GM20431 (cell line): Measurements from ENCODE around the gene USF2.

Source experiments
- in situ Hi-C: fragments of 300-500 bp; cut with MseI, MboI; formaldehyde crosslinking; loops from one replicate; pipeline ENCODE4 v1.15.0; 2020; ENCODE audit warnings: low sequenced_read_pairs; ENCODE audit not compliant: unreplicated experiment

The USF2 gene

DNA sequence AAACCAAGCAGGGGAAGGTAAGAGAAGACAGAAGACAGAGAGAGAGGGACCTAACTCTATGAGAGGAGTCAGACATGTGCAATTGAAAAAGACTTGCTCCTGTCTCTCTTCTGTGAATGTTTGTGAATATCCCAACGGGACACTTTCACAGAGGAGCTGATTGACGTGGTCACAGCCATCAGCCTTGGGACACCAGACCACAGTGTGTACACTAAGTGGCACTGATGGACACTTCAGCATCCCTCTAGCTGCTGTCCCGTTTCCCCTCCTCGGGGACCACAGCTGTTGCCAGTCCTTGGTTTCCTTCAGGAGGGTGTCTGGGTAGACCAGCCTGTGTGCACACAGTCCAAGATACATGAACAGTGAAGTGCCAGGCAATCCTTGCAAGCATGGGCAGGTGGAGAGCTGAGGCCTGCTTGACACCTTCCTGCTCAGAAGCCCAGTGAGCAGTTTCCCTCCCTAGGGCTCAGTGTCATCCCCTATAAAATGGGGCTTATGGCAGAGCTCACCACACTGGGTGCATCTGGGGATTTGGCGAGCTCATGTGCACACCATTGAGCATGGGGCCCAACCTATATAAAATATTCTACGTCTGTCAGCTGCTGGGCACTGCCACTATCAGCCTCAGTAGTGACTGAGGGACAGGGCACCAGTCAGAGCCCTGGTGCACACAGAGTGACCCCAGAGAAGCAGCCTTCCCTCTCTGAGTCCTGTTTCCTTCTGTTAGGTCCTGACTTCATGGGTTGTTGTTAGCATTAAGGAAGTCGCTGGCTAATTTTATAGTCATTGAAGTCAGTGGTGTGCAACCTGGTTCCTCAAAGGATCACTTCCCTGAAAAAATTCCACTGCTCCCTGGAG is 4.3 kb upstream of the USF2 start:
- in situ Hi-C loops: no loop called here

DNA sequence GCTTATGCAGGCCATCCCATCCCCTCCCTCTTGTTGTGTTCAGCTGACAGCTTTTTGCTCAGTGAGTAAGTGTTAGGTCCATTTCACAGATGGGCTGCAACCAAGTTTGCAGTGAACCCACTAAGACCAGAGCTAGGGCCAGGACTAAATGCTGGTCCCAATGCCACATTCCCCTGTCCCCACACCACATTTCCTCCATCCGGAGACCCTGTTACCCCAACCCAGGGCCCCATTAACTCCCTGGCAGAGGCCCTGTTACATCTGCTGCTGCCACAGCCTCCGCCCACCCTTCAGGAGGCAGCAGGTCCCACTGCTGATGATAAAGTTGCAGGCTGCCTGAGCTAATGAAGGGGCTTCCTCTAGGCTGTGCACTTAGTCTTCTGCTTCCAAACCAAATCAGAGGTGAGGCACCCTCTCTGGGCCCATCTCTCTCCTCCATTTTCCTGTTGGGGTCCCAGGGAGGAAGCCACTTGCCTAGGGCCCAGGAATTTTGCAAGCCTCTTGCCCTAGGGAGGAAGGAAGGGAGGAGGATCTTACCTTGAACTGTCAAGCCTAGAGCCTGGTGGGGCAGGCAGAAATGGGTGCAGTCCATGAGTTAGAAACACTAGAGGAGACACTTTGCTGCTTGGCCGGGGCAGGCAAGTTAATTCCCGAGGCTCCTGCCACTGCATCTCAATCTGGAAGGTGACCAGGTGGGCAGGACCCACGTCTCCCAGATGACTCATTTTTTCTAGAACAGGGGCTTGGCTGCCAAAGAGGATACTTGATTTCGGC is 3.4 kb upstream of the USF2 start:
- in situ Hi-C loops: no loop called here

DNA sequence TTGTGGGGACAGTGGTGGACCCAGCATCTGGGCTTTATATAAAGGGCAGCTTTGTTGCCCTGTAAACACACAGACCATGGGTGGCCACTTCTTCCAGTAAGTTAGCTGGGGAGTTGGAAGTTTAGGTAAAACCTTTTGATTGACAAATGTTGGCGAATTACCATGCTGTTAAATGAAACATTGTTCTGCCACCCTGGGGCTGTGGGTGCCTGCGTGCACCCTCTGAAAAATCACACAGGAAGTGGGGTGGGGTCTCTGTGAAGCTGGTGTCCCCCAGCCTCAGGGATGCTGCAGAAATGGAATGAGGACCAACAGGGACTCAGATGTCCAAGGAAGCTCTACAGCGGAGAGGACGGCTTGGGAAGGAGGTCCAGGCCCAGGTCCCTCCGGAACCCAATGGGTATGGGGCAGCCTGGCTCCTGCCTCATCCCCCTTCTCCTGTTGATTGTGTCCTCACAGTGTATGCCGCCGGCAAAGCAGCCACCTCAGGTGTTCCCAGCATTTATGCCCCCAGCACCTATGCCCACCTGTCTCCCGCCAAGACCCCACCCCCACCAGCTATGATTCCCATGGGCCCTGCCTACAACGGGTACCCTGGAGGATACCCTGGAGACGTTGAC is 2.8 kb upstream of the USF2 start:
- in situ Hi-C loops: no loop called here

DNA sequence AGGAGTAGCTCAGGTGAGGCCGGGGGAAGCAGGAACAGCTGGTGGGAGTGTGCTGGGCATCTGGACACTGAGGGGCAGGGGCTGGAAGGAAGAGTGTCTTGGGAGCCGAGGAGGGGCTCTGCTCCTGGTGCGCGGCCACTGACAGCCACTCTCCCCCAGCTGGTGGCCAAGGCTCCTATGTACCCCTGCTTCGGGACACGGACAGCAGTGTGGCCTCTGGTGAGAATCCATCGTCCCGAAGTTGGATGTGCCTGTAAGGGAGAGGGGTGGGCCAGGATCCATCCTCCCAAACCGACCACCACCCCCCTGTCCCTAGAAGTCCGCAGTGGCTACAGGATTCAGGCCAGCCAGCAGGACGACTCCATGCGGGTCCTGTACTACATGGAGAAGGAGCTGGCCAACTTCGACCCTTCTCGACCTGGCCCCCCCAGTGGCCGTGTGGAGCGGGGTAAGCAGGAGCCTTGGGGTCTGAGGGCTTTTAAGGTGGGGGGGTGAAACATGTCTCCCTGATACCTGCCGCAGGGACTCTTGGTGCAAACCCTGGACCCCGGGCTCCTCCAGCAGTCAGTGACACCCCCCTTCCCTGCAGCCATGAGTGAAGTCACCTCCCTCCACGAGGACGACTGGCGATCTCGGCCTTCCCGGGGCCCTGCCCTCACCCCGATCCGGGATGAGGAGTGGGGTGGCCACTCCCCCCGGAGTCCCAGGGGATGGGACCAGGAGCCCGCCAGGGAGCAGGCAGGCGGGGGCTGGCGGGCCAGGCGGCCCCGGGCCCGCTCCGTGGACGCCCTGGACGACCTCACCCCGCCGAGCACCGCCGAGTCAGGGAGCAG is 2.0 kb upstream of the USF2 start:
- in situ Hi-C loops: no loop called here

DNA sequence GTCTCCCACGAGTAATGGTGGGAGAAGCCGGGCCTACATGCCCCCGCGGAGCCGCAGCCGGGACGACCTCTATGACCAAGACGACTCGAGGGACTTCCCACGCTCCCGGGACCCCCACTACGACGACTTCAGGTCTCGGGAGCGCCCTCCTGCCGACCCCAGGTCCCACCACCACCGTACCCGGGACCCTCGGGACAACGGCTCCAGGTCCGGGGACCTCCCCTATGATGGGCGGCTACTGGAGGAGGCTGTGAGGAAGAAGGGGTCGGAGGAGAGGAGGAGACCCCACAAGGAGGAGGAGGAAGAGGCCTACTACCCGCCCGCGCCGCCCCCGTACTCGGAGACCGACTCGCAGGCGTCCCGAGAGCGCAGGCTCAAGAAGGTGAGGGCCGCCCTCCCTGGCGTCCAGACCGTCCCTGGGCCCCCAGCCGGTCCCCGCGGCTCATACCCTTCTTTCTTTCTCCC is 1.4 kb upstream of the USF2 start:
- in situ Hi-C loops: no loop called here

DNA sequence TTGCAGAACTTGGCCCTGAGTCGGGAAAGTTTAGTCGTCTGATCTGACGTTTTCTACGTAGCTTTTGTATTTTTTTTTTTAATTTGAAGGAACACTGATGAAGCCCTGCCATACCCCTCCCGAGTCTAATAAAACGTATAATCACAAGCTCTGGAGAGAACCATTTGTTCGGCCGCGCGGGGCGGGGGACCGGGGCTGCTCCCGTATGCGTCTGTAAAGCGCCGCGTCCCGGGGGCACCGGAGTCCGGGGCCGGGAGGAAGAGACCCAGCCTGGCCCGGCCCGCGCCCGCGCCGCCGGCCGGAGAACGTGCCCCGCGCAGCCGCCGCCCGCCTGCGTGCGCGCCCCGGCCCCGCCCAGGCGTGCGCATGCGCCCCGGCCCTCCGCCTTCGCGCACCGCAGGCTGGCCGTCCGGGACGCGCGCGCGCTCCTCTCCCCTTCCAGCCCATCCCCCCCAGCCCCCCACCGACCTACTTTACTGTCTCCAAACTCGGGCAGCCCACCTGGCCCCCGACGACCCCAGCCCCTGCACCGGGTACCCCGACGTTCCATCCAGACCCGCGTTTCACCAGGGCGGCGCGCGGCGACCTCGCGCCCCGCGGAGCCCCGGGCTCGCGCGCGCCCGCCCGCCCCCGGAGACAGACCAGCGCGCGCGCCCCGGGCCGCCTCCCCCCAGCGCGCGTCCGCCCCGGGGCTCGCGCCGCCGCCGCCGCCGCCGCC is 785 bp upstream of the USF2 start:
- in situ Hi-C loops: no loop called here

DNA sequence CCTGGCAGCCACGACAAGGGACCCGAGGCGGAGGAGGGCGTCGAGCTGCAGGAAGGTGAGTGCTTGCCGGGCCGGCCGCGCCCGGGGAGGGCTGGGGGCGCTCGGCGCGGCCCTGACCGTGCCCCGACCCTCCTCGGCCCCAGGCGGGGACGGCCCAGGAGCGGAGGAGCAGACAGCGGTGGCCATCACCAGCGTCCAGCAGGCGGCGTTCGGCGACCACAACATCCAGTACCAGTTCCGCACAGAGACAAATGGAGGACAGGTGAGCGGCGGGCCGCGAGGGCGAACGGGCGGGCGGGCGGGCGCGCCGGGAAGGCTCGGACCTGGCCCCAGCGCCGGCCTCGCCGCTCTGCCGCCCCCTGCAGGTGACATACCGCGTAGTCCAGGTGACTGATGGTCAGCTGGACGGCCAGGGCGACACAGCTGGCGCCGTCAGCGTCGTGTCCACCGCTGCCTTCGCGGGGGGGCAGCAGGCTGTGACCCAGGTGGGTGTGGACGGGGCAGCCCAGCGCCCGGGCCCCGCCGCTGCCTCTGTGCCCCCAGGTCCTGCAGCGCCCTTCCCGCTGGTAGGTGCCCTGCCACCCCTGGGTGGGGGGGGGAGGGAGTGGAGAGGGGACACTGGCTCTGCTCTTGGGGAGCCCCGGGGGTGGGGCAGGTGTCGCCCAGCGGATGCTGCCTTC is 816 bp downstream of the USF2 start:
- in situ Hi-C loops: no loop called here

DNA sequence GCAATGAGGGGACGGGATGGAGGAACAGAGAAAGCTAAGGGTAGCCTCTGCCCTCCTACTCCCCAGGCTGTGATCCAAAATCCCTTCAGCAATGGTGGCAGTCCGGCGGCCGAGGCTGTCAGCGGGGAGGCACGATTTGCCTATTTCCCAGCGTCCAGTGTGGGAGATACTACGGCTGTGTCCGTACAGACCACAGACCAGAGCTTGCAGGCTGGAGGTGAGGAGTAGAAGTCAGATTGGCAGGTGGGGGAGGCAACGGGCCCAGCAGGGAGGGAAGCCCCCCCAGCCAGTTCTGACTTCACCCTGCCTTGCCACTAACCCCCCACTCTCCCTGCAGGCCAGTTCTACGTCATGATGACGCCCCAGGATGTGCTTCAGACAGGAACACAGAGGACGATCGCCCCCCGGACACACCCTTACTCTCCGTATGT is 1.6 kb downstream of the USF2 start:
- in situ Hi-C loops: no loop called here

DNA sequence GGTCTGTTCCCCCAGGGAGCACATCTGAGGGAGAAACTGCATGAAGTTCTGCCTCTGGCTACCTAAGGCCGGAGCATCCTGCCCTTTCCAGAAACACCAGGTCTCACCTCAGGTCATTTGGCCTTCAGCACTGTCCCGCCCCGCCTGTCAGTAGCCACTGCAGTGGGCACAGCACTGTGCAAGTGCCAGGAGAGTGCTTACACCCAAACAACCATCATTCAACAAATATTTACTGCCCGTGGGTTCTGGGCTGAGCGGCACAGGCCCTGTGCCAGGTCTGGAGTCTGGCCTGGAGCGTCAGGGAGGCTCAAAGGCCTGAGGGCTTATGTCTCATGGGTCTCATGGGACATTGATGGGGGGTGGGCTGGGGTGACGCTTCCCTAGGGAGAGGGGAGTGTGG is 2.8 kb downstream of the USF2 start:
- in situ Hi-C loops: no loop called here

DNA sequence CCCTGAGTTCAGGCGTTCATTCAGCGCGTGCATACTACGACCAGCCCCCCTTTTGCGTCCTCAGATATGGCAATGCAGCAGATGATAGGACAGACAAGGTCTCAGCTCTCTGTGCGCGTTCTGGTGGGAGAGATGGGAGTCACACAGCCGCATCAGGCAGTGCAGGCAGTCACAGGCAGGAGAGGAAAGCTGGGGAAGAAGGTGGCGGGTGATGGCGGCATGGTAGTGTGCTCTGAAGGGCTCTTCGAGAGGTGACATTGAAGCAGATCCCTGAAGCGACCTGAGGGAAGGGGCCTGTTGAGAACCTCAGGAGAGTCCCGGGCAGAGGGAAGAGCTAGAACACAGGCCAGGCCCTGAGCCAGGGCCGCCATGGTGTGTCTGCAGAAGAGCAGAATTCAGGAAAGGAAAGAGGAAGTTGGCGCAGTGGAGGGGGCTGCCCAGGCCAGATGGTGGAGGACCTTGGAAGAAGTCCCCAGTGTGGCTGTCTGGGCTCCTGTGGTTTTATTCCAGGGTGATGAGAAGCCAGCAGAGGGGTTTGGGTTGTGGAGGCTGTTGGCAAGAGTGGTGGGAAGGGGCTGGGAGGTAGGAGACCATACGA is 3.5 kb downstream of the USF2 start:
- in situ Hi-C loops: no loop called here

DNA sequence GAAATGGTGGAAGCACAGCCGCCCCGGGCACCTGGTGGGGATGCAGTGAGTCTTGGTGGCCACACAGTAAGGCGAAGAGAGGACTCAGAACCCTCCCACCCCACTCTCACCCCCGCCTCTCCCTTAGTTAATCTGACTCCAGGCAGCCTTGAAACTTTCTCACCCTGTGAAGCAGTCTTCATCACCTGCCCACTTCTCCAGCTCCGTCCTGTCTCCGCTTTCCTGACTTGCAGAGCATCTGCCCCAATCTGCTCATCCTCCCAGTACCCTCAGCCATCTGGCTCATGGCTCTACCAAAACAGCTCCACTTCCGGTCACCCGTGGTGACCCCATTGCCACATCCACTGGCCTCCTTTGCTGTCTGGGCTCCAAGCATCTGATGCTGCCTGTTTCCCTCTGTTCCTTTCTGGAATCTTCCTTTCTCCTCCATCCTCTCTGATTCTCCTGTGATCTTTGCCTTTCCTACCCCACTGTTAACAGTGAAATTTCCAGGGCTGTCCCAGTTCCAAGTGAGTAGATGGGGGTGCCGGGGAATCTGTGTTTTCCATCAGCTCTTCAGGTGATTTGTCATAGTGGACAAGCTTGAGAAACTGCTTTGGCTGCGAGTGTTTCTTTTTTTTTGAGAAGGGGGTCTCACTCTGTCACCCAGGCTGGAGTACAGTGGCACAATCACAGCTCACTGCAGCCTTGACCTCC is 4.3 kb downstream of the USF2 start:
- in situ Hi-C loops: no loop called here

DNA sequence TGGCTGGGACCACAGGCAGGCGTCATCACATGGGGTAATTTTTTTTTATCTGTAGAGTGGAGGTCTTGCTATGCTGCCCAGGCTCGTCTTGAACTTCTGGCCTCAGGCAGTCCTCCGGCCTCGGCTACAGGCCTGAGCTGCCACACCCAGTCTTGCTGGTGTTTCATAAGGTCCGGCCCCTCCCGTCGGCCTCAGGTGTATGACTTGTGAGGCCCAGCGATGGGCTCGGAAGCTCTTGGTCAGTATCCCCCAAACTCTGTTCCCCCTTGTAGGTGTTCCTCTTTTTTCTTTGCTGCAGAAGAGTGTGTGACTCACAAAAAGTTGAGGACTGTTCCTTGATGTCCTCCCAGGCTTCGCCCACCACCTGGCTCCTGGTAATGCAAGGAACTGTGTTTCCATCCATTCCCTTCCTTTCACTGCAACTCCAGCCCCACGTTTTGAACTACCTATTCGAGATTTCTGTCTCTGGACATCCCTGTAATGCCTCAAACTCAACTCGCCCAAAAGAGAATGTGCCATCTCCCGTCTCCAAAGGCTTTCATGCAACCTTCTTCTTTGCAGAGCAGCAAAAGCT is 5.0 kb downstream of the USF2 start:
- in situ Hi-C loops: no loop called here

DNA sequence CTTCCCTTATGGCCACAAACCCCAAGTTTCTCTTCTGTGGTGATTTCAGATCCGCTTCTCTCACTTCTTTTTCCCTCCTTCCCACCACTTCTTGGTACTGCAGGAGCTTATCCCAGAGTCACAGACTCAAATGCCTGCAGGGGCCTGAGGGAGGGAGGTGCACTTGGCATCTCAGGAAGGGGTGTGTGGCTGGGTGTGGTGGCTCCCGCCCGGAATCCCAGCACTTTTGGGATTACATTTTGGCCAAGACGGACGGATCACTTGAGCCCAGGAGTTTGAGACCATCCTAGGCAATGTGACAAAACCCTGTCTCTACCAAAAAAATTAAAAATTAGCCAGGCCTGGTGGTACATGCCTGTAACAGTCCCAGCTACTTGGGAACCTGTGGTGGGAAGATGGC is 5.6 kb downstream of the USF2 start:
- in situ Hi-C loops: no loop called here

DNA sequence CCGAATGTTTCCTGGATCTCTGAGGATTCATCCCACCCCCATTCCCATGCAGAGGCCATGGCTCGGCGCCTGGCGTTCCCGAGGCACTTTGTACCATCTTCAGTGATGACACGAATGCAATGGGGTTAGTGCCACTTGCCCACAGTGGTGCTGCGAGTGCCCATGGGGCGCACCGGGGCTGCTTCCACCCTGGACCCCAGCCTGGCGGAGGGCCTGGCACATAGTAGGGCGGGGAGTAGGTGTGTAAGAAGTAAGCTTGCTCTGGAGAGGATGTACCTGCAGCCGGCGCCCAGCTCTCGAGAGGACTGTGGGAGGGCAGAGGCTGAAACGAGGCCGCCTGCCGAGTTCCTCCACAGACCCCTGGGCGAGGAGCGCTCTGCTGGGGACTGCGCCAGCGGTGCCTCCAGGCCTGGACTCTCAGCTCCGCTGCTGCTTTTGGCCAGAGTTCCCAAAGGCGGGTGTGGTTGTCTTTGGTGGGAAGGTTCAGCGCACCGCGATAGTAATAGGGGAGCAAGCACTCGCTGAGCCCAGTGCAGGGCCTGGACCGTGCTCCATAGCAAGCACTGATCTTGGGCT is 8.0 kb downstream of the USF2 start:
- in situ Hi-C loops: no loop called here

DNA sequence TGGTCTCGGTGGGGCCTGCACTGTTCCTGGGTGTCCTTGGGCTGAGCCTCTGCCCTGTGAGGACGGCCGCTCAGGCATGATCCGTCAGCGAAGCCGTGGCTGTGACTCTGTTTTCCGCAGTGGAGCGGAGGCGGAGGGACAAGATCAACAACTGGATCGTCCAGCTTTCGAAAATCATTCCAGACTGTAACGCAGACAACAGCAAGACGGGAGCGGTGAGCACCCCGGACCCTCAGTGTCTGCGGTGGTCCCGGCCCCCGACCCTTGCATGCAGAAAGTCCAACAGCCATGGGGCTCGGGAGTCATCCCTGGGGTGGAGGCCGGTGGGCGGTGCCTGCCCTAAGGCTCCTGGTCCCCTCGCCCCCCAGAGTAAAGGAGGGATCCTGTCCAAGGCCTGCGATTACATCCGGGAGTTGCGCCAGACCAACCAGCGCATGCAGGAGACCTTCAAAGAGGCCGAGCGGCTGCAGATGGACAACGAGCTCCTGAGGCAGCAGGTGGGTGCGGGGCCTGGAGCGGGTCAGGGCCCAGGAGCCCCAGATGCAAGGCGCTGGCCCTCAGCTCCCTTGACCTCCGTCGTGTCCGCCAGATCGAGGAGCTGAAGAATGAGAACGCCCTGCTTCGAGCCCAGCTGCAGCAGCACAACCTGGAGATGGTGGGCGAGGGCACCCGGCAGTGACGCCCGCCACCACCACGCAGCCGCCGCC is 10.0 kb downstream of the USF2 start:
- in situ Hi-C loops: no loop called here

DNA sequence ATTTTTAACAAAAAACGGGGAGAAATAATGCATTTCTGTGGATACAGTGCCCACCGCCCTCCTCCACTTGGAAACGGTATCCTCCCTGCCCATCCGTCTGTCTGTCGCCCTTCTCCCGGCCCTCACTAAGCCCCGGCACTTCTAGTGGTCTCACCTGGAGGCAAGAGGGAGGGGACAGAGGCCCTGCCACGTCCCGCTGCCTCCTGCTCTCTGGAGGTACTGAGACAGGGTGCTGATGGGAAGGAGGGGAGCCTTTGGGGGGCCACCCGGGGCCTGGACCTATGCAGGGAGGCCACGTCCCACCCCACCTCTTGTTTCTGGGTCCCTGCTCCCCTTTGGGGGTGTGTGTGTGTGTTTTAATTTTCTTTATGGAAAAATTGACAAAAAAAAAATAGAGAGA is 10.6 kb downstream of the USF2 start:
- in situ Hi-C loops: no loop called here
